ENCODE results near the gene RBBP5.
A peak's percentile ranks its signal among the peaks of the same experiment; 100 is the strongest.

The RBBP5 gene

DNA sequence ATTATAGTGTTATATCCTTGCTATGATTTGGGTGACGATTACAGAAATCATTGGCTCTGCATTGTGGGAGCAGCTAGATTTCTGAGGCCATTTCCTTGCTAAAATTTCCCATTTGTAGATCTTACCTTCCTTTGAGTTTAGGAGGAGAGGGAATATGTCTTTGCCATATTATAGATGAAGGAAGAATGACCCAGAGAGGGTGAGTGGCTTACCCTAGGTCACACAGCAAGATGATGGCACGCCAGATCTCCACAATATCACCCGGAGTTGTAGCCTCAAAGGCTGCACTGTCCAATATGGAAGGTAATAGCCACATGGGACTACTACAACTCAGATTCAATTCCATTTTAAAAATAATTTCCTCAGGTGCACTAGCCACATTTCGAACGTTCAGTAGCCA is 68.5 kb downstream of the RBBP5 start:
- no peak for DNase-seq

DNA sequence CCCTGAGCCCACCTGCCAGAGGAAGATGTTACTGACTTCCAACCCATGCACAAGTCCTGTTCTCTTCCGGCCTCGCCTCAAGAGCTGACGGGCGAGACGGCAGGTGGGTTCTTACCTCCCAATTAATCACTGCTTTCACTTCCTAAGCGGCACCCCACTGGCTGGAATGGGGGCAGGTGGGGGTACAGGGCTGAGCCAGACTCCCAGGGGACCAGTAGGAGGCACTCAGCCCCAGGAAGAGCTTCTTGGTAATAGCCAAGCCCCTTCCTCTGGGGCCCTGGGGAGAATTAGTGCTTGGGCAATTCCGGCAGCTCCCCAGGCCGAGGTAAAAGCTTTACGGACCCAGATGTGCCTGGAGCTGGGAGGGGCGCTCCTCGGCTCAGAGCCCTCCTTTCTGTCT is 69.1 kb downstream of the RBBP5 start:
- no peak for DNase-seq

DNA sequence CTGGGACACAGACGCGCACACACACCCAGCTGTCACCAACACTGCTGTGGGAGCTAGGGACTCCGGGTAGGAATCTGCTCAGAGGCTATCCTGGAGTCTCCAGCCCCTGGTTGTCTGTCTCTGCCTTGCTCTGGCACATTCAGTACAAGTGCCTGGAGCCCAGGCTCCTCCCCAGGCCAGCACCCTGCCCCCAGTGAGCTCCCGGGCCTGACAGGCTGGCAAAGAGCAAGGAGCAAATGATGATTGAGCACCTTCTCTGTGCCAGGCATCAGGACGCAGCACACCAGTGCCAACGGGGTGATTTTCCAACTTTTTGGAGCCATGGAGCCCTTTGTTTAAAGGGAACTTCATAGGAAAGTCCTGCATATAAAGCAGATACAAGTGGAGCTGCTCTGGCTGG is 72.3 kb downstream of the RBBP5 start:
- no peak for DNase-seq

GRCh38 chr1:205048382-205048781 is 73.4 kb downstream of the RBBP5 start:
- DNase-seq = peak; percentile 88

GRCh38 chr1:205047764-205048231 is 74.0 kb downstream of the RBBP5 start:
- no peak for DNase-seq

DNA sequence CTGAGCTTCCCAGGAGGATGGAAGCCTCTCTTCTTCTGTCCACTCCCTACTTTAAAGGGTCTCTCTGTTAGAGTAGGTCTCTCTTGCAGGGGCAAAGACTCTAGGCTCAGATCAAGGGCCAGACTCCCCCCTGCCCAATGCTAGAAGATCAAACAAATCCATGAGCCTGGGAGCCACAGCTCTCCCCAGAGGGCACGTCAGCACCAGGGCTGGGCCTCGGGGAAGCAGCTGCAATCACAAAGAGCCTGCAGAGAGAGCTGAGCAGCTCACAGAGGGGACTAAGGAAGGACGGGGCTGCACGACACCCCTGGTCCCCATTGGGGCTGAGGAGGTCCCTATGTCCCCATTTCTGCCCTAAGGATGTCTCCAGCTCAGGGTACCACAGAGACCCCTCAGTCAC is 74.9 kb downstream of the RBBP5 start:
- peak; percentile 57 for DNase-seq

- DNase-seq = no peak
These were observed 76.6 kb downstream of the RBBP5 start for GRCh38 chr1:205045146-205045545.

- DNase-seq = no peak
These were observed 77.0 kb downstream of the RBBP5 start for GRCh38 chr1:205044741-205045140.

GRCh38 chr1:205043866-205044265 is 77.9 kb downstream of the RBBP5 start:
- DNase-seq = no peak

DNA sequence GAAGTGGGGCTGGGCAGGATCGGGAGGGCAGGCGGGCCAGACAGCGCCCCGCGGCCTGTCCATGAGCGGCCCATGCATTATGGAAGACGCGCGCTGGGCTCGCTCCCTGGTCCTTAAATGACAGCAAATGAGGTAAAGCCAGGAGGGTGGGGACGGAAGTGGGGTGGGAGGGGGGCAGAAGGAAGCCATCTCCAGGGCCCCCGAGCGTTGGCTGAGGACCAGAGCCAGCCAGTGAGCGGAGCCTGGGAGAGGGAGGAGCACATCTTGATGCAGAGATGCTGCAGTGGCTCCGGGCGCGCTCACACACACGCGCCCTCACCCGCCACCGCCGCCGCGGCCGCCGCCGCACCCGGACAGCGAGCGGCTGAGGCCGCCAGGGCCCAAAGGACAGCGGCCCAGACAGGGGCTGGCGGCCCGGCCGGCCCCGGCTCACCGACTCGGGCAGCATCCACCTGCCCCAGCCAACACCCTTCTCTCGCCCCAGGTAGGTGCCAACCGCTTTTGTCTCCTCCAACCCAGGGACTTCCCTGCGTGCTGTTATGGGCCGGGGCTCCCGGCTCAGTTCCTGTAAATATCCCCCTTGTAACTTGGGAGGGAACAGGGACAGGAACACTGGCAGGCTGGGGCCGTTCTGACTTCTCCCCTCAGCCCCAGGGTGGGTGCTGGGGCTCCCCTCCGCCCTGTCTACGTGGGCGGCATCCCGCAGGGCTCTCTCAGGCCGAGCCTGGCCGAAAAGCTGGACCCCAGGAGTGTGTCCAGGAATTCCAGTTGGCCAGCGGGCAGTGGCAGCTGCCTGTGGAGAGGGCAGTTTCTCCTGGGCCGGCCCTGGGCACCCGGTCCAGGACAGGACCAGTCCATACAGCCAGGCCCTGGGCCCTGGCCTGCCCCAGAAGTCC is 78.6 kb downstream of the RBBP5 start, which contains the start of gene CNTN2:
Gene CNTN2 (plus strand): TSS at position 302 of the 896 bp plus-strand sequence. CDS start 9,974 bp downstream, outside the sequence.
- peak; percentile 87 for DNase-seq

- peak; percentile 47 for DNase-seq
These were observed 79.5 kb downstream of the RBBP5 start for GRCh38 chr1:205041998-205042910.

GRCh38 chr1:205041001-205041715 is 80.6 kb downstream of the RBBP5 start:
- DNase-seq = no peak

DNA sequence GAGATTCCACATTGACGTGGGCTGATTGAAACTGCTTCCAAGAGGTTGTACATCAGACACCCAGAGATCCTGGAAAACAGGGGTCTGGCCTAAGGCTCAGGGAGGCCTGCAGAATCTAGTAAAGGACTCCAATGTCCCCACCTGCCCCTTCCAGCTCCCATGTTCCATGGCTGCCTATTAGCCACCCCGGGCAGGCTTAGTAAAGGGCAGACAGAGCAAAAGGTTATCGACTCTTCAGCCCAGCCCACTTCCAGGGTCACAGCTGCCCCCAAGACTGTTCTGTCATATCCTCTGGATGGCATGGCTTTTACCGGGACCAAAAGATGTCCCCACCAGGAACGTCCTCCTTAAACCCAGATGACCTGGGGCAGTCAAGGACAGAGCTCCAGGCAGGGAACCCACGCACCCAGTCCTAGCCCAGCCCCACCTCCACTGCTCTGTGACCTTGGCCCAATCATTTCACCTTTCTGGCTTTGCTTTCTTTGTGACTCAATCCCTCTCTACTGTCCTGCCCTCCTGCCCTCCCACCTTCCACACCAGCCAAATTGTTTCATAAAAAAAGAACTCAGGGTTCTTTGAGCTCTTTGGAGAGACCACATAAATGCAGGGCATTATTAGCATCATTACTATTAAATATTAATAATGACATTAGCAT is 83.5 kb downstream of the RBBP5 start:
- DNase-seq = no peak

DNA sequence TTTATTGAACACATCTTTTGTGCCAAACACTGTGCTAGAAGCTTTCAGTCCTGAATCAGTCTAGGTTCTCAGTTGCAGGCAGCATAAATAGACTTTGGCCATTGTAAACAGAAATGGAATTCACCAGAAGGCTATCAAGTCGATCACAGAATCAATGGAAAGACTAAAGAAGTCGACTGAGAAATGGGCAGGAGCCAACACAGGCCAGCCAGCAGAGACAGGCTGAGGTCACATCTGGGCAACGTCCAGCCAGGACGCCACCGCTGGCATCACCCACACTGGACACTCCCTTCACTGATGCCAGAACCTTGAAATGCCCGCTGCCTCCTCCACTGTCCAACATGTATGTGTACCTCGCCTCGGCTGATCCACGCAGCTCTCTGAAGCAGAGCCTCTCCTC is 84.2 kb downstream of the RBBP5 start:
- no peak for DNase-seq
